HG03064 (cell line): ENCODE measurements around the gene EXOC6B.
"Not testable (repeated sequence)": the region's sequence is repeated elsewhere in the genome, so short reads cannot be mapped to it uniquely, and the experiment has no call there.

Source experiments
- ATAC-seq: cut with Tn5 transposase; IDR thresholded peaks from one replicate; pipeline ENCODE4 v1.9.1; 2021; ENCODE audit warnings: low read depth; ENCODE audit not compliant: unreplicated experiment

Gene EXOC6B

DNA sequence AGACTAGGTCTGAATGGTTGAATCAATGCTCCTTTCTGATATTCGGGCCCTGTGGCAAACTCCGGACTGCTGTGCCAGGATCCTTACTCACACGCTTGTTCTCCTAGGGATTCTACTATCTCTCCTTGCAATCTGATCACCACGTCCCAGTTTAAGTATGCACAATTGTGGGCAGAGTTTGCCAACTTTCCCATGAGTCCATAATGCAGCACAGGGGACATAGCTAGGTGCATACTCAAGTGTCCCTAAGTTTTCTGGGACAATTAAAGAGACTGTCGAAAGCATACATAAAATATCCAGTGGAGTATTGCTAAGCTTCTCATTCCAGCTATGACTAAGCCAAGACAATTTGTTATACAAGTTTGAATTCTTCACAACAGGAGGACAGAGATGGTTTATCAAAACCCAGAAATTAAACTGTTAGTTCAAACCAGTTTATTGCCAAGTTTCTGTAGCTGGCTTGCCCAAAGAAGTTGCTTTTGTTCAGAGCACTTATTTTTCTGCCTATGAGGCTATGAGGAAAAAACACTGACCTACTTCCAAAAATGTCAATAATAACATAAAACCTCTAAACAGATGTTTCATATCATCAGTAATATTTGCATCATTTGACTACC lies 136.1 kb downstream of the EXOC6B start:
- ATAC-seq, result no peak

DNA sequence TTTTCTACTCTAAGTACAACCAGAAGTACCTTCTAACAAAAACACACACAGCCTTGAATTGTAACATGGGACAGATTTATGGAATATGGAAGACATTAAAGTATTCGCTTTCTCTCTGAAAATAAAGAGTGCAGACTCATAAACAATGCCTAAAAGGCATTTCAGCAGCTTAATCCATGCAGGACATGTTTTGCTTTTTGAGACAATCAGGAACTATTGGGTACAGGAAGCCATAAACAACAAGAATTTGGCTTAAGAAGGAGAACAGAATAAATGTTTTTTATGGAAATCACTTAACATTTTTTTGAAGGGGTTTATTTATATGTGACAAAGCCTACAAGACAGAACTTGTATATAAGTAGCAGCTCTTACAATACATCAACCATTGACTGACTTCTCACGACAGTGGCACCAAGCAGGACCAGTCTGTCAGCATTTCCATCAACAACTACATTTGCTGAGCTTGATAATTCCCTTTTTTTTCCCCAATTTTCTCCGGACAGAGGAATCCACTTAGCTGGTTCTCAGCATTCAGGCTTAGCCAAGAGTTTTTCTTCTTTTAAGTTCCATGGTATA lies 140.1 kb downstream of the EXOC6B start:
- ATAC-seq, result no peak

DNA sequence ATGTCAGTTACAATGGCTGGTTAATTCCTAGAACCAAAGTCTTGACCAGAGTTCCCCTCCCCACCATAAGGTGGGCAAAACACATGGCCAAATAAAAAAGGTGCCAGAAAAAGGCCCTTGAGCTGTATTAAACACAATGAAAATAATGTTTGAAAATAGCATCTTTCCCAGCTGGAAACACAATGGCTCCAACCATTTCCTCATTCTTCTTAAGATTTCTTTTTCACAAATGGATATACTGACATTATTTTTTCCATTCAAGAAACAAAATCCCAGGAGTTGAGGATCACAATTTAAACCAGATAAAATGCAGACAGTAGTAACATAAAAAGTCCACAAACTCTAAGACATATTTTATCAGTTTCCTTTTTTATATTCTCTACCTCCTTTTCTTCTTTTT lies 143.8 kb downstream of the EXOC6B start:
- no peak for ATAC-seq

DNA sequence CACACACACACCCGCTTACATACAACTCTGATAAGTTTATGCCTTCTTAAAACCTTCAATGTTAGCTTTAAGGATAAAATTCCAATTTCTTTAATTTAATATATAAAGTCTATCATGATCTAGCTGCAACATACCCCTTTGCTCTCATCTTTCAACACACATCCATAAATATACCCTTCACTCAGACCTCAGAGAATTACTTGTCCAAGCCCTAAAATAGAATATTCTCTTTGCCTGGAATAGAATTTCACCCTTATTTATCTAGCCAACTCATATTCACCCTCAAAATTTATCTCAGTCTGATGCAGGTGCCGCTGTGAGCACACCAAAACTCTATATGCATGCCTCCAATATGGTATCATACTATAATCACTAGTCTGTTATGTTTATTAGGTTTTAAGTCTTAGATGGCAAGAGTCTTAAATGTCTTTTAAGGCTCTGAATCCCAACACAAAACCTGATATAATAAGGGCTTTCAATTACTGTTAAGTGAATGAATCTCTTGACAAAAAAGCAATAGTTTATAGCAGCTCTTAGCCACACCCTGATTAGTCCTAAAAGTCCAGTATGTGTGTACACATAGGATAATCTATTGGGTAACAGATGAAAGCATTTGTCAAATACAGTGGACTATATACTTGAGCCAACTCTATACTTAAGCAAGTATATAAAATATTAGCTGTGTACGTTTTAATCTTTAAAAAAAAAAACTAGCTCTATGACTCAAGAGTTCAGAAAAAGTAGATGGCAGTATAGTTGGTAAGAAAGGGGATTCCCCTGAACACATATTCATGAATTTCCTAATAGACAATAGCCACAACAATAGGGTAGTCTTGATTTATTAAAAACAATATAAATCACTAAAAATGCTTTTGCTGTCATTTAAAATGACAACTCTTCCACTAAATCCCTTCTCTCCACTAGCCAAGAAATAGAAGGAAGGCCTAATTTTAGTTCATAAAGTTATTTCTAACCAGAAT lies 144.5 kb downstream of the EXOC6B start:
- ATAC-seq, result no peak

DNA sequence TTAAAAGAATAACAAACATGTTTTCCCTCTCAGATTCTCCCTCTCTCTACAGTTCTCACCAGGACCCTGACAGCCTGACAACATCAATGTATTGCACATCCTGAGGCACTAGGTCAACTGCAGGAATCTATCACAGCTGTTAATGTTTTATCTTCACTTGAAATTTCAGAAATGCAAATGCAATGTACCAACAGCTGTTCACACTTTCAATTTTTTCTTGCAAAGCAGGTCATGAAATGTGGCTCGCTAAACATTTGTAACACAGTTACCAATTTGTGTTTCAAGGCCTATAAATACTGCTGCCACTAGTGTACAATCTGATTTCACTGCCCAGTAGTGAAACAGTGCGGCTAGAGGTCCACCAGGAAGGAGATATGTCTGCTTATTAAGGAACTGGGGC lies 147.8 kb downstream of the EXOC6B start:
- peak; percentile 91 for ATAC-seq

DNA sequence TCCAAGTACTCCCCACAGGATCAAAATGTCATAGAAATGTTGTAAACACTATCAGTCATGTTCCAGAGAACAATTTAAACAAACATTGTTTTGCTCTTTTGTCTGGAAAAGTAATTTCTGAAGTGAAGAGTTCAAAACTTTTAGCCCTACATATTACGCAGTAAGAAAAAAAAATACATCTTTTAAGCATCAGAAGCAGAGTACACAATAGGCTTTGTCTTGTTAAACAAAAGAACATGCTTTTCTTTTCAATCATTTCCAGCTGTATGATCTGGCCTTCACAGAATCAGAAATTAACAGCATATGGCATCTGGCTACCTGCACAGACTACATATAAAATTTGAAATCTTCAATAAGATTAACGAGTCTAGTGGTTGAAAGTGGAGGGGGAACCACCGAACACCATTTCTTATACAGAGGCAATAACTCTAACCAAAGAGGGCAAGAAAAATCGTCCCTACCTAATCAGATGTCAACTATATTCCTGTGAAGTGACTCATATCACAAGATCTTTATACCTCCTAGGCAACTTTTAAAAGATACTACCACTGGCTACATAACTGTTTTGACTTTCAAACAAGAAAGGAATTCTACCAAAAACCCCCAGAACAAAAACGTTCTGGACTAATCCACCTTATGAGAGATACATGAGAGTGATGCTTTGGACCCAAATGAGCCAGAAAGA lies 149.3 kb downstream of the EXOC6B start:
- no peak for ATAC-seq

DNA sequence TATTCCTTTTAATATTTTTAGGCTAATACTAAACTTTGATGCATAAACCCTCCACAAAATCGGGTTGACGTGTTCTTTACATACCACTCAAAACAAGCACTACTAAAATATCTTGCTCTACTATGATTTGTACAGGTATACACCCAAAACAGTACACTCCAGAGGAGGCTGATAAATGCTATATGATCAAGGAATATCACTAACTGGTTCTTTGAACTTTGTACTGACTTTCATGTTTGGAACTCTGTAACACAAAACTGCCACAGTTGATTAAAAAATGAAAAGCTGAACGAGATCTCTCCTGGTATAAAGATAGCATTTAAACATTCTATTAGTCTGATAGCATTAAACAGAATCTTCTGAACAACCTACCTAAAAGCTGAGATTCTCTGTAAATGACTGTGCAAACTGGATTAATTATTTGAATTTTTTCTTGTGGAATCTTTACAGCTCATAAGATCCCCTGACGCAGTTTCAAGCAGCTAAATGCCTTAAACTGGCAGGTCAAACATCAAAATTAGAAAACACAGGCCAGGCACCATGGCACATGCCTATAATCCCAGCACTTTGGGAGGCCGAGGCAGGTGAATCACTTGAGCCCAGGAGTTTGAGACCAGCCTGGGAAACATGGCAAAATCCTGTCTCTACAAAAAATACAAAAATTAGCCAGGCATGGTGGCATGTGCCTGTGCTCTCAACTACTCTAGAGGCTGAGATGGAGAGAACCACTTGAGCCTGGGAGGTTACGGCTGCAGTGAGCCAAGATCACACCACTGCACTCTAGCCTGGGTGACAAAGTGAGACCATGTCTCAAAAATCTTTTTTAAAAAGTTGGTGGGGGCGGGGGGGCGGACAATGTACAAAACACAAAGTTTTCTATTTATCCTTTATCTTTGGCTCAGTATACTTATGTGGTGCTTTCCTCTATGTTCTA lies 150.6 kb downstream of the EXOC6B start:
- ATAC-seq, result no peak

DNA sequence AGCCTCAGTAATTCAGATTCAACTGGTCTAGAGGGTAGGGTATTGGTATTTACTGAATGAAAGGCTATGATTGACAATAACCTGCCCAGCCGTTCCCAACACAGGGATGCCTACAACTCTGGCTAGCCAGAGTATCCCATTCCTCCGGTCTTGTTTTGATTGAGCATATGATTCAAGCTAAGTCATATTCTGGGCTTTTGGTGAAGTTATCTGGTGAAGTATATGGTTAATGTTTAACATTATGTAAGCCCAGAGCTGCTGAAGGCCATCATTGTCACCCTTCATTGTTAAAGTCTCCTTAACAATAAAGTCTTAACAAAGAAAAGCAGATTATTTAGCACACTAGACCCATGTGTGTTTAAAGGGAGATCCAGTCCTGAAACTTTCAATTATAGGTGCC lies 152.6 kb downstream of the EXOC6B start:
- no peak for ATAC-seq

DNA sequence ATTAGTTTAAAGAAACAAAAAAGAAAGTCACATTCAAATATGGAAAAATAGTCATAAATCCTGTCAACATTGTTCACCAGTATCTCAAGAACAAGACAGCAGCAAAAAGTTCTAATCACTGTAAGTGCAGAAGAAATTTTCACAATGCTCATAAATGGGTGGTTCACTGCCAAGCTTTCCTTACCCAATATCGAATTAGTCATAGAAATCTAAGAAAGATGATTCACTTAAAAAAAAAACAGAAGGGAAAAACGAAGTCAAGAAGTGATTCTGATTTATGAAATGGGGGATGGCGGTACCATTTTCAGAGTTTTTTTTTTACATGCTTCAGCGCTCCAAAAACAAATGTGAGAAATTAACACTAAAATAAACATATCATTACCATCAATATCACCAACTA lies 156.7 kb downstream of the EXOC6B start:
- no peak for ATAC-seq

DNA sequence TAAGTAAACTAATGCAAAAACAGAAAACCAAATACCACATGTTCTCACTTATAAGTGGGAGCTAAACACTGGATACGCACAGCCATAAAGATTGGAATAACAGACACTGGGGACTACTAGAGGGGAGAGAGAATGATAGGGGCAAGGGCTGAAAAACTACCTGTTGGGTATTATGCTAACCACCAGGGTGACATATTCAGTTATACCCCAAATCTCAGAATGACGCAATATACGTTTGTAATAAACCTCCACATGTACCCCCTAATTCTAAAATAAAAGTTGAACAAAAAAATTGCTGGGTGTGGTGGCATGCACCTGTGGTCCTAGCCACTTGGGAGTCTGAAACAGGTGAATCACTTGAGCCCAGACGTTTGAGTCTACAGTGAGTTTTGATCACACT lies 157.2 kb downstream of the EXOC6B start:
- no peak for ATAC-seq

DNA sequence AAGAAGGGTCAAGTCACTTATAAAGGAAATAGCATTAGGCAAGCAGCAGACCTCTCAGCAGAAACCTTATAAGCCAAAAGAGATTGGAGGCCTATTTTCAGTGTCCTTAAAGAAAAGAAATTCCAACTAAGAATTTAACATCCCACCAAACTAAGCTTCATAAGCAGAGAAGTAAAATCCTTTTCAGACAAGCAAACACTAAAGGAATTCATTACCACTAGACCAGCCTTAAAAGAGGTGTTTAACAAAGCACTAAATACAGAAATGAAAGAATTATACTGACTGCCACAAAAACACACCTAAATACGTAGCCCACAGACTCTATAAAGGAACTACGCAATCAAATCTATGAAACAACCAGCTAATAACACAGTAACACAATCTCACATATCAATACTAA lies 160.4 kb downstream of the EXOC6B start:
- no peak for ATAC-seq

DNA sequence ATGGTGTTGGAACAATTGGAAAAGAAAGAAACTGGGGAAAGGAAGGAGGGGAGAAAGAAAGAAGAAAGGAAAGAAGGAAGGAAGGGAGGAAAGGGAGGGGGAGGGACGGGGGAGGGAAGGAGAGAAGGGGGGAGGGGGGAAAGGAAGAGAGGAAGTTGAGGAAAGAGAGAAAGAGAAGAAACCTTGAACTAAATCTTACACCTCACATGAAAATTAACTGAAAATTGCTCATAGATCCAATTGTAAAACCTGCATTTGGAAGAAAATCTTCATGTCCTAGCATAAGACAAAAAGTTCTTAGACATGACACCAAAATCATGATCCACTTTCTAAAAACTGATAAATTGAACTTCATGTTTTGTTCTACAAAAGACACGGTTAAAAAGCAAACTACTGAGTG lies 163.8 kb downstream of the EXOC6B start:
- ATAC-seq, result no peak

DNA sequence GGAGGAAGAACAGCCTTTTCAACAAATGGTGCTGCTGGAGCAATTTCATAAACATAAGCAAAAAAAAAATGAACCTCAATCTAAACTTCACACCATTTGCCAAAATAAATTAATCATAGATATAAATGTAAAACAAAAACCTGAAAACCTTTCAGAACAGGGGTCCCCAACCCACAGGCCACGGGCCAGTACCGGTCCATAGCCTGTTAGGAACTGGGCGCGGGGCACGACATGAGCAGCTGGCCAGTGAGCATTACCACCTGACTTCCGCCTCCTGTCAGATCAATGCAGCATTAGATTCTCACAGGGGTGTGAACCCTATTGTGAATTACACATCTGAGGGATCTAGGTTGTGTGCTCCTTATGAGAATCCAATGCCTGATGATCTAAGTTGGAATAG lies 176.0 kb downstream of the EXOC6B start:
- no peak for ATAC-seq

DNA sequence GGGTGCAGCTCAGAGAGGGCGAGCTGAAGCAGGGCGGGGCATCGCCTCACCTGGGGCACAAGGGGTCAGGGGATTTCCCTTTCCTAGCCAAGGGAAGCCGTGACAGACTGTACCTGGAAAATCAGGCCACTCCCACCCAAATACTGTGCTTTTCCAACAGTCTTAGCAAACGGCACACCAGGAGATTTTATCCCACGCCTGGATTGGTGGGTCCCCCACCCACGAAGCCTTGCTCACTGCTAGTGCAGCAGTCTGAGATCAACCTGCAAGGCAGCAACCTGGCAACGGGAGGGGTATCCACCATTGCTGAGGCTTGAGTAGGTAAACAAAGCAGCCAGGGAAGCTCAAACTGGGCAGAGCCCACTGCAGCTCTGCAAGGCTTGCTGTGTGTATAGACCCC lies 184.6 kb downstream of the EXOC6B start:
- ATAC-seq, result not testable (repeated sequence)

DNA sequence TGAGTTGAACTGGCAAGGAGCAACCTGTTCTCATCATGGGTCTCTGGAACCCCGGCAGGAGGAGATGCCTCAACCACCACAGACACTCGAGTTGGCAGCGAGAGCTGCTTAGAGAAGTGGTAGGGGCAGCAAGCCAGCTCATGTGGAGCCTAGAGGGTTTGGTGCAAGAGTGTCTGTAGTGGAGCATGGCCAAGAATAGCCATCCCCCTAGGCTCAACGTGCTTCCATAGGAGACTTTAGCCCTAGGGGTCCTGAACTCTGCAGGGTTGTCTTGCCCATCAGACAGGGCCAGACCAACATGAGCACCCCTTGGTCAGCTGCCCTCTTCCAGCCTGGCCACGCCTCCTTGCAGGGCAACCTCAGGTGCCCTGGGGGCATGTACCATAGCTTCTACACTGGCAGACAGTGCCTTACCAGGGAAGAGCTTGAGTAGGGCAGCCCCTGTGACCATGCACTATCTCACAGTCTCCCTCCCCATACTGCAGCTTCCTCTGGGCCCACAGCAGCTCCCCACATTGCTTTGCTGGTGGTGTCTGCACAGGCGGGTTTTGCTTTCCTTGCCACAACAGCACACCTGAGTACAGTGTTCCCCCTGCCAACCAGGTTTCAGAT lies 187.1 kb downstream of the EXOC6B start:
- no peak for ATAC-seq

DNA sequence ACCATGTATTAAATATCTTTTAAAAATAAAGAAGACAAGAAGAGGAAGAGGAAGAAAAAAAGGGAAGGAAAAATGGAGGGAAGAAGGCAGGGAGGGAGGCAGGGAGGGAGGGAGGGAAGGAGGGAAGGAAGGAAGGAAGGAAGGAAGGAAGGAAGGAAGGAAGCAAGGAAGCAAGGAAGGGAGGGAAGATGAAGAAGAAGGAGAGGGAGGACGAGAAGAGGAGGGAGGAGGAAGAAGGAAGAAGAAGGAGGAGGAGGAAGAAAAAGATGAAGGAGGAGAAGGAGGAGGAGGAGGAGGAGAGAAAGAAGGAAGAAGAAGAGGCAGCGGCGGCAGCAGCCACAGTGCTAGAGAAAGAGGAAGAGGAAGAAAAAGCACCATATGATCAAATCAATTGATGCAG lies 189.6 kb downstream of the EXOC6B start:
- no peak for ATAC-seq

DNA sequence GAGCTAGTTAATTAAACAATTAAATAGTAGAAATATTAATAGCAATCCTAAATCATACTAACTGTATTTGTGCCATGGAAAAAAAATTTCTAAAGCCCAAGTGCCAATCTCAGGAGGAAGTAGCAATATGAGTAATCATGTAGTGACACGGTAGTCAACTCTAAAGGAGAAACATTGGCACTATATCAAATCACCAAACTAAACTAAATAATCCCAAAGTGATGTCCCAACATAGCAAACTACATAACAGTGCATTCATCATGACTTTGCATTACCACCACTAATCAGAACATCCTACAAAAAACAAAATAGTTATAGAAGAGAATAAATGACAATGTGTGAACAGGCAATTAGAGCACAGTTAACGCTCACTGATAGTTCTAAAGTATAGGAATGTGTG lies 195.1 kb downstream of the EXOC6B start:
- ATAC-seq, result no peak

DNA sequence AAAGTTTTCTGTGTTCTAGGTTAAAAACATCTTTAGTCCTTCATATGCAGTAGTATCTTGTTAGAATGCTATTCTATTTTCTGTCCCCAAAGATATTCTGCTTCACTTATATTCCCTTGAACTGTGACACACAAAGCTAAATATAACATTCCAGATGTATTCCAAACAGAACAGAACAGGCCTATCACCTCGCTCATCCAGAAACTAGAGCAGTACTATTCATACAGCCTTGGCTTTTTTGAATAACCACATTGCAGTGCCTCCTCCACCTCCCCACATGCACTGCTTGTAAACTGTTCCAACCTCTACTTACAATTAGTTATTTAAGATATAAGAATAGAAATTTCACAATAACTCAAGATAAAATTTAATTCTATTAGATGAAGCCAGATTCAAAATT lies 196.8 kb downstream of the EXOC6B start:
- no peak for ATAC-seq

DNA sequence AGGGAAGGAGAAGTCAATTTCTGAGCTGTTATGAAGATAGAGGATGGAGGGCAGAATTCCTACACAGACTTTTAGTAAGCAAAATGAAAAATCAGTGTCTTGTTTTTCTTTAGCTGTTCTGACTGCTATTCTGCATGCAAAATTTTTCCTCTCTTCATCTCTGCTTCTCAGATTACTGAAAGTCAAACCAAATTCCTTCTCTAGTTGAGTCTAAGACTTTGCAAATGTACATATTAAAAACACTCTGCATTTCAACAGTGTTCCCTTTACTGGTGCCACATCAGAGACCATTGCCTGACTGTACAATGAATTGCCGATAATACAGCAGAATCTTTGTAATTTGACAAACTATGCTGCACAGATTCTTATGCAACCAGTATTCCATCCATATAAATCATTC lies 198.8 kb downstream of the EXOC6B start:
- no peak for ATAC-seq

DNA sequence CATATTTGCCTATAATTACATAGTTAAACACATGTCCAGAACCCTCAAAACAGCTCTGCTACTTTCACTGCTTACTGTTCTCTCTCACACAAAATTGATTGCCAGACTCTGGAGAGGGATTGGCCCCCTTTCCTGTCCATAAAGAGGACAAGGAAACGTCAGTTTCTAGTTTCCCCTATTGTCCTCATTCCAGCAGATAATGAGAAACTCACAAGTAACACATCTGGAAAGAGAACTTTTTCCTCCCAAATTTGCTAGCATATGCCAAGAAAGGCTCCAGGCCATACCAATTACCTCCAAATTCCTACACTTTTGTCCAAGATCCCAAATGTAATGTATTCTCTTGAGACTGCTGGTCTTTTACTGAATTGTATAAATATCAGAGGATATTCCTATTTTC lies 200.5 kb downstream of the EXOC6B start:
- ATAC-seq, result no peak
